Measurements from ENCODE around the gene GCSH.

GRCh38 chr16:81105946-81106345 lies 9.8 kb upstream of the GCSH start:
- TF ChIP-seq CTCF (conservative IDR thresholded peaks at IDR 0.05) (no peak), EZH2 (IDR thresholded peaks at IDR 0.05; ENCODE audit: low read depth) (no peak)
